ENCODE measurements around the gene SEC61G.
A peak's percentile ranks its signal among the peaks of the same experiment; 100 is the strongest.

The SEC61G gene

DNA sequence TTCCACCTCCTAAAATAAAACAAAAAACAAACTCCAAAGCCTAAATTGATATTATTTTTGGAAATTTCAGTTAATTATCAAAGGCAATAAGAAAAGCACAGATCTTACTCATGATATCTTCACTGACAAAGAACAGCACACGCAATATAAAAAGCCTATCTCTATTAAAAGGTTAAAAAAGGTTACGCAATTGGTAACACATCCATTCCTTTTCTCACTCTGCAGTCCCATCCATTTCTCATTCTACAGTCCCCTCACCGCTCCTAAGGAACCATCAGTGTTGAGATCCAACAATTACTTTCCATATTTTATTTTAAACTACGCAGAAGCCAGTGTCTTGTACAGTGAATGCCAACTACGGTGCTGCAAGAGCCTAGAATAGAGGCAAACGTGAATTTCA lies 1.3 kb downstream of the SEC61G start:
- no peak for DNase-seq

DNA sequence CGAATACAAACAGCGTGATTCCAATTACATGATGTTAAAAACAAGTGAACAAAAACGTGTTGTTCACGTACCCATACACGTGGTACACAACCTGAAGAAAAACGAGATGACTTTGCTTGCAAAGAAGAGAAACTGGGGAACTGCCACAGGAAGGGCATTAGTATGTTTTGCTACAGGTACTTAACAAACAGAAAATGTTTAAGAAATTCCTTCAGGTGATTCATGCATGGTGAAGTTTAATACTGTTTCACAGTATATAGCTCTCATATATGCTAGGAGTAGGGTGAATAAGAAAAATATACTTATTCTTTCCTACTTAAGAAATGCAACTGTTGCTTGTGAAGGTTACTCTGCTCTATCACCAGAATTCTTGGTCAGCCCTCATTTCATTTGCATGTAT lies 9.8 kb downstream of the SEC61G start:
- no peak for DNase-seq

DNA sequence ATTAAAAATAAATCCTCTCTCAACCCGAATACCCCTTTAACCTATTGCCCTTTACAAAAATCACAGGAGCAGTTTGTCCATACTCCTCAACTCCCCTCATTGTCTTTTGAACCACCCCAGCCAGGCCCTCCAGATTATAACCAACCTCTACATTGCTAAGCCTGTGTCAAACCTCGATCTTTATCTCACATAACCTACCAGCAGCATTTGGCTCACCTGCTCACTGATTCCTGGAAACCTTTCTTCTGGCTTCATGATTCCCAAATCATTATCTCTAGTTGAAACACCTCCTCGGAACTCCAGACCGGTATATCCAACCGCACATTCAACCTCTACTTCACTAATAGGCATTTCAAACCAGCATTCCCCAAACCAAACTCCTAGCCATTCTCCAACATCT lies 11.8 kb downstream of the SEC61G start:
- DNase-seq: no peak

DNA sequence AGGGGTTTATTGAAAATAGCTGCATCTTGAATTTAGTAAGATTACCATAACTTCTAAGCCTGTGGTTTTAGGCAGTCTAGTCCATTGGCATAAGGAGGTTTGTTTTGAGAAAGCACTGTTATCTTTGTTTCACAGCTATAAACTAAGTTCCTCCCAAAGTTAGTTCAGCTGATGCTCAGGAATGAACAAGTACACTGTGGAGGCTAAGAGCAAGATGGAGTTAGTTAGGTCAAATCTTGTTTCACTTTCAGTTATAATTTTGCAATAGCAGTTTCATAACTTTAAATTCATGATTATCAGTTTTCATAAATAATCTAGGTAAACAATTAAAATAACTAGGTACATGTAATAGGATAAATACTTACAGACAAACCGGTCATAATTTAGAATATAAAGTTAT lies 15.4 kb downstream of the SEC61G start:
- DNase-seq: no peak

DNA sequence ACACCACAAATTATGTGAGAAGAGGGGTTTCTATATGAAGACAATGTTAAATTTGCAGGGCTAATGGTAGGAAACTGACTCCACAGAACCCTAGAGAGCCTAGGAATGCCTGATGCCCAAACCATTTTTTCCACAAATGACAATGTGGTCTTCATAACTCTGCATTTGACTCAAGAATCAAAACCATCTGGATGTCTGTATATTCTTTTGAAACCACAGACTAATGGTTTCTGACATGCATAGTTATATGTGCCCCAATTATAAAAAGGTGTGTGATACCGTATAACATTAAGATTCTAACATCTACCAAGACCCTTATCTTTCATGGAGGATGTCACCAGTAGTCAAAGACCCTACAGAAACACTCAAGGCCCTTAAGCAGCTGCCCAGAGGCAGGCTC lies 20.3 kb downstream of the SEC61G start:
- no peak for DNase-seq

DNA sequence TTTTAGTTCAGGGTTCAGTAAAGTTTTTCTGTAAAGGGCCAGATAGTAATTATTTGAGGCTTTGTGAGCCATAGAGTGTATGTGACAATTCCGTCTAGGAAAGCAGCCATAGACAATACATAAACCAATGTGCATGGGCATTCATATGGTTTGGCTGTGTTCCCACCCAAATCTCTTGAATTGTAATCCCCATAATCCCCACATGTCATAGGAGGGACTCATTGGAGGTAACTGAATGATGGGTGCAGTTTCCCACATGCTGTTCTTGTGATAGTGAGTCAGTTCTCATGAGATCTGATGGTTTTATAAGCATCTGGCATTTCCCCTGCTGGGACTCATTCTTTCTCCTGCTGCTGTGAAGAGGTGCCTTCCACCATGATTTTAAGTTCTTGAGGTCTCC lies 29.9 kb downstream of the SEC61G start:
- DNase-seq: no peak

DNA sequence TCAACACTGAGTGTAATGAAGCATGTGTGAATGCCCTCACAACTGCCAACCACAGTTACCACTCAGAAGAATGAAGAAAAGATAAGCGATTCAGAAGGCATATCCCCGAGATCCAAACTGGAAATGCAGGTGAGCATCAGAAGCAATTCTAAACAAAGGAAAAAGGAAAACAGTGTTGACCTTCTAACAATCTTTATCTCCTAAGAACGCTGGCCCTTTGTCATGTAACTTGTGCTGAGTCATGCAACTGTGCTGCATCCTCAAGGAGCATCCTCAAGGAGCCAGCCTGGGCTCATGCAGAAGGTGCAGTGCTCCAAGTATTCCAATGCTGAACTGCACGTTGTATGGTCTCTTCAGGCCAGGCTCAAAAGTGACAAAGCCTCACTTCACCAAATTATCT lies 30.6 kb downstream of the SEC61G start:
- DNase-seq: no peak

DNA sequence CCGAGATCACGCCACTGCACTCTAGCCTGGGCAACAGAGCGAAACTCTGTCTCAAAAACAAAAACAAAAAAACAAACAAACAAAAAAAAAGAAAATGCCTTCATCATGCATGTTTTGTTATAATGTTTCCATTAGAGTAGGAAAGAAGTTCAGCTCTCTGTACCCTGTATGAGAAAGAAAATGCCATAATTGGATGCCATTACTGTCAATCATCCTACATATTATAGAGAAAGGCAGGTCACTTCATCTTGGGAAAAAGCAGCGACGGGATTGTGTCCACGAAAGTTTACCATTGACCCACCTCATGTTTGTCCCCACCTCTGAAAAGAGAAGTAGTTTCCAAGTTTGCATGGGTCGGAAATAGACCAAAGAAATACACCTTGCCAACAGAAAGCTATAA lies 33.8 kb downstream of the SEC61G start:
- no peak for DNase-seq

DNA sequence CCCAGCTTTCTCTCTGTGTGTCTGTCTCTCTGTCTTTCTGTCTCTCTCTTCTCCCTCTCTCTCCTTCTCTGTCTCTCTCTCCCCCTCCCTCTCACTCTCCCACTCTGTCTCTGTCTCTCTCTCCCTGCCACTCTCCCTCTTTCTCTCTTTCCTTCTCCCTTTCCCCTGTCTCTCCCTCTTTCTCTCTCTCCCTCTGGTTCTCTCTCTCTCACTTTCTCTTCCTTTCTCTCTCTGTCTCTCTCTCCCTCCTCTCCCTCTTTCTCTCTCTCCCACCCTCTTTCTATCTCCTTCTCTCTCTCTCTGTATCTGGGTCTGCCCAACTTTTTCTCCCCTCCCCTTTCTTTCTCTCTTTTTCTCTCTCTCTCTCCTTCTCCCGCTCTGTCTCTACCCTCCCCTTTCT lies 36.5 kb downstream of the SEC61G start:
- DNase-seq: no peak

DNA sequence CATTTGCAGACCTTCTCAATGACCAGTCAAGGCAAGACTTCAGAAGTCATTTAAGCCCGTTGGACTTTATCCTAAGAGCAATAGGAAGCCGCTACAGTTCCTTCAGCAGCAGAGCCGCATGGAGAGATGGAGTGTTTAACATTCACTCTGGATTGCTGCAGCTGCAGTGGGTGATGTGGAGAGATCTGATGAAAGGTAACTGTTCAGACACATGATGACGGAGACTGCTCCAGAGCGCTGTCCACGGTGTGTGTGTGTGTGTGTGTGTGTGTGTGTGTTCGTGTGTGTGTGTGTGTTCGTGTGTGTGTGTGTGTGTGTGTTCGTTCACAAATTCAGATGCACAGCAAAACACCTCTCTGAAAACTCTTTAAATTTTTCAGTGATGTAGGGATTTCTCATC lies 37.0 kb downstream of the SEC61G start:
- no peak for DNase-seq

DNA sequence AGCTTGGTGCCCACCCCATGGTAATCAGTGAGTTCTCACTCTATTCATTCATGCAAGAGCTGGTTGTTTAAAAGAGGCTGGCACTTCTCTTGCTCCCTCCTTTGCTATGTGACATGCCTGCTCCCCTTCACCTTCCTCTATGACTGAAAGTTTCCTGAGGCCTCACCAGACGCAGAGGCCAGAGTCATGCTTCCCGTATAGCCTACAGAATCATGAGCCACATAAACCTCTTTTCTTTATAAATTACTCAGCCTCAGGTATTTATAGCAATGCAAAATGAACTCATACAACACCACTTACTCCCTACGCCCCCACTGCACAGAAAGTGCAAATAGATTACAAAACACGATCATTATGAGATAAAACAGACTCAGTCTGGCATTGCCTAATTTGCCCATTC lies 39.0 kb downstream of the SEC61G start:
- DNase-seq: no peak

DNA sequence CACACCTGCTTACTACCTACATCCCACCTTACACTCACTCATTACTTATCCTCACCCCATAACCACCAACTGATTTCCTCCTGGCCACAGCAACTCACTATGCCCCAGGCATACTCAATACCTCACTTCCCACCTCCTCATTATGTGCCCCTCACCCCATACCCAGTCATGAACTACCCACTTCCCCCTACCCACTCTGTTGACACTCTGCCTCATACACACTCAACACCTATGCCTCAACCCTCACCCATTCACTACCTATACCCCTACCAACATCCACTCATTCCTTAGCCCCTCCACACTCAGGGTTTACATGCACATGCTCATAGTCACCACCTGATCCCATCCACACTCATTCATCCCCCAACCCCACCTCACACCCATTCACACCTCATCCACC lies 39.6 kb downstream of the SEC61G start:
- no peak for DNase-seq

DNA sequence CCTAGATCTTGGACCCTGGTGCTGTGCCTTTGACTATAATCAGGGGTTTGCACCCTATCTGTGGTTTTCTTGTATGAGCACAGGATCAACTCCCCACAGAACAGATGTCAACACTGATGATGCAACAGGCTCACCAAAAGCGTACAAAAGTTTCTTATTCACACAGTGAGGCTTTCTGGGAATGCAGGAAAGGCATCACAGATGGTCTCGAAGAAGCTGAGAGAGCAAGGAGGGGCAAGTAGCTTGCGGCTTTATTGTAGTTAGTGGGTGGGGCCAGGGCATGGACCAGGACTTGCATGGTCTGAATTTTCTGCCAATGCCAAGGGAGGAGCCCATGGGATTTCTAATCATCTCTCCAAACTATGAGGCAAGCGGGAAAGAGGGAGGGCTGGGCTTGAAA lies 46.2 kb downstream of the SEC61G start:
- DNase-seq: no peak

DNA sequence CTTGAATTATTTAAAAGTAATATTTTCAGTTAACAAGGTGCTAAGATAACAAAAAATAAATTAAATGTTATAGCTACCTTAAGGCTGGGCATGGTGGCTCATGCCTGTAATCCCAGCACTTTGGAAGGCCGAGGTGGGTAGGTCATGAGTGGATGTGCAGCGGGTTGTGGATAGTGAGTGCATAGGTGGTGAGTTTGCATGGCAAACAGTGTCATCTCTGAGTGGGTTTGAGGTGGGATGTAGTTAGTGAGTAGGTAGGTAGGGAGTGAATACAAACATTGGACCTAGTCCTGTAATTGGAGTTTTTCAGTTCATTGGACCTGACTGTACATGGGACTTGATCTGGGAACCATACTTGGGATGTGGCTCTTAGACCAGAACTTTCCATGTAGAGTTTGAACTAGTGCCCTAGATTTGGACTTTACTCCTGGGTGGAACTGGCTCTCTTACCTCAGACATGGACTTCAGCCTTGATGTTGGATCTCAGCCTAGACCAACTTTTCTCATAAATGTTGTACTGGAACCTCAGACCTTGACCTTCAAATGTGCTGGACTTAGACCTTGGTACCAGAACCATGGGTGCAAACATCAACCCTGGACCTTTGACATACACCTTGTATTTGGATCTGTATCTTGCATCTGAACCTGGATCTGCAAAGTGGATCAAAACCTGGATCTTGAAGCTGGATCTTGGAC lies 47.0 kb downstream of the SEC61G start:
- DNase-seq: no peak

DNA sequence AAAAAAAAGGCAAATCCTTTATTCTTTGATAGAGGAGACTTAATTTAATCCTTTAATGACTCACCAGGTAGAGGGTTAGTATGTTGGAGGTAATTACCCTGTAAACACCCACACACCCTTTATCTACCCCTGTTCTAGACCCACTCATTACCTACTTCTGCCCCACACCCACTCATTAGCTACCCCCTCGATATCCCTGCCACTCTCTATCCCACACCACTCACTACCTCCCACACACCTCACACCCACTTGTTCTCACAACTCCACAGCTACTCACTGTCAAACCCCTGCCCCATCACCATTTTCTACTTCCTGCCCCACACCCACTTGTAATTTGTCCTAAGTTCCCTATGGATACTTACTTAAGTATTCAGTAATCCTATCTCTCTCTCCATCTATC lies 49.7 kb downstream of the SEC61G start:
- DNase-seq: no peak

DNA sequence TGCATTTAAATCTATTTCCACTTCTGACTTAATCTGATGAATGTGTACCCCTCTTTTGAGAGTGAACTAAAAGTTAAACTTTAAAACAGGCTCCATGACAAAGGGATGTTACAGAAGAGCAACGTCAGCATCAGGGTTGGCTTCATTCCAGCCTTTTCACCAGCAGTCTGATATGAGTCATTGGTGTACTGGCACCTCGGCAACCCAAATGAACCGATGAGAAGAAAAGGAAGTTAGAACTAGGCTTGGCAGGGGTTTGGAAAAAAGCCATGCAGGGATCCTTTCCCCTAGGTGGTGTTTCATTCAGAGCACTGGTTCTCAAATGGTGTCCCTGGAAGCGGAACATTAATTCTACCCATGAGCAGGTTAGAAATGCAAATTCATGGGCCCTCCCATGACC lies 53.6 kb downstream of the SEC61G start:
- DNase-seq: peak; percentile 41

DNA sequence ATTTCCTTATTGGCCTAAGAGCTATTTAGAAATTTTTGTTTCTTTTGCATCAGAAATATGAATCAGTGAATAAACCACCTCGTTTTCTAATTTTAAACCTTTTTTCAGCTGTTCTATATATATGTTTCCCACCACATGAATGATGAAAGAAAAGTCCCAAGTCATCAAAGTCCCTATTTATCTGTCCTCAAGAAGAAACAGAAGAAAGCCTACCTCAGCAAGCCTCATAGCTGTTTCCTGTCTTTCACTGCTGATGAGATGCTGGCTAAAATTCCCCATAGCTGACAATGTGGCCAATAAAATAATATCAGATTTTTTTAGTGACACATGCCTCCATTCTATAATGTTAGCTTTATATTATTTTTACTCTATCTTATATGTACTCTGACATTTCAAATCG lies 54.2 kb downstream of the SEC61G start:
- DNase-seq: no peak
